ENCODE data around the gene SMCO2. TPM values are rescaled to one million over a fixed set of nuclear protein-coding genes. Genes with fewer than 3 reads are reported as not detected.
A peak's percentile ranks its signal among the peaks of the same experiment; 100 is the strongest.

SMCO2 gene
- total and polyA plus RNA-seq, 9 of the 15 experiments (the other 6 are each of a cell fraction or from before 2014, with no cell fraction given) = not detected

- in situ Hi-C loops (cut with MboI) = no loop called here
- Histone ChIP-seq H3K27ac (ENCODE audit: extremely low read depth, low read depth, low read length) (no peak overlapping the region), H2AFZ (ENCODE audit: low read depth, low read length) (no peak overlapping the region), H3K9ac (ENCODE audit: insufficient read depth in 1 of 2, low read depth in 2 of 2, low read length in 2 of 2) (no peak overlapping the region), H3K4me1 (replicated peaks in 1 of 2; ENCODE audit: control insufficient read depth in 2 of 2, insufficient read depth in 2 of 2, low read length in 2 of 2) (no peaks in the 10 kb centered on the region), H3K36me3 (ENCODE audit: control insufficient read depth, insufficient read depth, low read length) (no peaks in the 10 kb centered on the region), H3K27me3 (ENCODE audit: control insufficient read depth in 2 of 2, insufficient read depth in 2 of 2, low read length in 2 of 2) (peaks cover 0 to 2% of the 10 kb centered on the region in 2 experiments; a peak in 1 of 5 replicates), H3K79me2 (ENCODE audit: control insufficient read depth, insufficient read depth, low read length) (no peaks in the 10 kb centered on the region), H4K20me1 (replicated peaks; ENCODE audit: control insufficient read depth, insufficient read depth, low read length) (no peaks in the 10 kb centered on the region), H3K4me2 (ENCODE audit: insufficient read depth, low read length) (no peak overlapping the region), H3K9me3 (replicated peaks; ENCODE audit: control insufficient read depth, insufficient read depth, low read depth, low read length) (no peaks in the 10 kb centered on the region), H3K9me1 (ENCODE audit: control insufficient read depth, insufficient read depth, low read length) (no peaks in the 10 kb centered on the region), H3K4me3 (no peak overlapping the region)
- no peak for ATAC-seq
- POLR2A ChIA-PET = no interaction called here
- no peak for FAIRE-seq
- CTCF ChIA-PET (ENCODE audit: low intra/inter-chr PET ratio) = no interaction called here
- DNase-seq (ENCODE audit: extremely low read depth in 1 of 4, low spot score in 3 of 4) = no peak
- no peak for TF ChIP-seq ZNF280B (CRISPR knock-in tag; IDR thresholded peaks at IDR 0.05)
- TF ChIP-seq SMAD2 (IDR thresholded peaks at IDR 0.05; ENCODE audit: low read depth, low read length) = no peak
- WGBS (ENCODE audit: insufficient coverage, low coverage, missing lambda C conversion rate) = 2% methylated on average over 4 of the region's 4 CpGs
- intact Hi-C loops (cut with micrococcal nuclease) = no loop called here
- BruUV-seq (replicated peaks) = no TSS peak
Measured at GRCh38 chr12:27498149-27498548, 51.6 kb downstream of the SMCO2 start.

GRCh38 chr12:27498761-27499160 is 52.2 kb downstream of the SMCO2 start:
- FAIRE-seq (no peak), ATAC-seq (no peak), DNase-seq (ENCODE audit: extremely low read depth in 1 of 4, low spot score in 3 of 4) (no peak)
- Histone ChIP-seq H2AFZ (ENCODE audit: low read depth, low read length) (no peak overlapping the region), H3K4me2 (ENCODE audit: insufficient read depth, low read length) (no peak overlapping the region), H3K9me1 (ENCODE audit: control insufficient read depth, insufficient read depth, low read length) (no peaks in the 10 kb centered on the region), H3K27me3 (ENCODE audit: control insufficient read depth in 2 of 2, insufficient read depth in 2 of 2, low read length in 2 of 2) (peaks cover 0 to 2% of the 10 kb centered on the region in 2 experiments; a peak in 1 of 5 replicates), H3K27ac (ENCODE audit: extremely low read depth, low read depth, low read length) (no peak overlapping the region), H3K9me3 (replicated peaks; ENCODE audit: control insufficient read depth, insufficient read depth, low read depth, low read length) (no peaks in the 10 kb centered on the region), H3K36me3 (ENCODE audit: control insufficient read depth, insufficient read depth, low read length) (no peaks in the 10 kb centered on the region), H4K20me1 (replicated peaks; ENCODE audit: control insufficient read depth, insufficient read depth, low read length) (no peaks in the 10 kb centered on the region), H3K79me2 (ENCODE audit: control insufficient read depth, insufficient read depth, low read length) (no peaks in the 10 kb centered on the region), H3K4me1 (replicated peaks in 1 of 2; ENCODE audit: control insufficient read depth in 2 of 2, insufficient read depth in 2 of 2, low read length in 2 of 2) (no peaks in the 10 kb centered on the region), H3K4me3 (no peak overlapping the region), H3K9ac (ENCODE audit: insufficient read depth in 1 of 2, low read depth in 2 of 2, low read length in 2 of 2) (no peak overlapping the region)
- ChIA-PET POLR2A (no interaction called here), CTCF (ENCODE audit: low intra/inter-chr PET ratio) (no interaction called here)
- TF ChIP-seq XRCC4 (IDR thresholded peaks at IDR 0.05; ENCODE audit: extremely low read depth, insufficient read depth, insufficient read length) (no peak), ZNF217 (CRISPR knock-in tag; IDR thresholded peaks at IDR 0.05) (no peak), SRF (CRISPR knock-in tag; IDR thresholded peaks at IDR 0.05) (no peak), CEBPG (CRISPR knock-in tag; IDR thresholded peaks at IDR 0.05) (no peak), CEBPG (tag; conservative IDR thresholded peaks at IDR 0.05 in 1 of 2, IDR thresholded peaks at IDR 0.05 in 1 of 2) (0 out of 4 replicates have a peak, but pooled peaks of 1 of the 2 experiments have one; percentile 12), CEBPB (tag; IDR thresholded peaks at IDR 0.05) (peak; percentile 31; the same call in 1 of the 2 replicates), SMARCA5 (IDR thresholded peaks at IDR 0.05) (no peak), CAMTA2 (CRISPR knock-in tag; conservative IDR thresholded peaks at IDR 0.05) (no peak), HBP1 (CRISPR knock-in tag; IDR thresholded peaks at IDR 0.05) (no peak)
- 0% methylated on average over 5 of the region's 5 CpGs for WGBS (ENCODE audit: insufficient coverage, low coverage, missing lambda C conversion rate)
- in situ Hi-C loops (cut with MboI) = no loop called here
- intact Hi-C loops (cut with micrococcal nuclease) = no loop called here
- no TSS peak for BruUV-seq (replicated peaks)

All from K562 (cell line).